NCI-H2196 (cell line): ENCODE data around the gene ADK.
"Not testable (repeated sequence)": the region's sequence is repeated elsewhere in the genome, so short reads cannot be mapped to it uniquely, and the experiment has no call there.

Source experiments
- DNase-seq: peaks from one replicate; lab custom pipeline; 2025; ENCODE audit not compliant: unreplicated experiment; lab: John Stamatoyannopoulos, UW

Gene ADK

GRCh38 chr10:74337330-74338016, 186.5 kb downstream of the ADK start:
- DNase-seq = no peak

GRCh38 chr10:74342991-74343390, 192.0 kb downstream of the ADK start:
- no peak for DNase-seq

- no peak for DNase-seq
Measured at GRCh38 chr10:74343804-74344203, 192.8 kb downstream of the ADK start.

DNA sequence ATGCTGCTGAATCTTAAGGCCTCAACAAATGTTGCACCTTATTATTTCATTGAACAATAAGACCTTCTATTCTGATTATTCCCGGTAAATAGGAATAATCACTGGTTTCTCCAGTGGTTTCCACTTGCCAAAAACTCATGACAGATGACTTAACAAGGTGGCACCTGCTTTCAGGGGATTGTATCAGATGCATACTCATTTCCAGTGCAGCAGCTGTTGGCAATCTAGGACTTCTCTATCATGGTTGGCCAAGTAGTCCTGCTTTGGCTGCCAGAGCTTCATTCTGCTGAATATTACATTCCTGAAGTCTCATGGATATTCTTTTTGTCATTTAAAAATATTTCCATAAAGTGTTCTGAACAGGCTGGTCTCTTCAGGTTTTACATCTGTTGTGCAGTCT, 193.3 kb downstream of the ADK start:
- no peak for DNase-seq

GRCh38 chr10:74347522-74347921, 196.5 kb downstream of the ADK start:
- no peak for DNase-seq

DNA sequence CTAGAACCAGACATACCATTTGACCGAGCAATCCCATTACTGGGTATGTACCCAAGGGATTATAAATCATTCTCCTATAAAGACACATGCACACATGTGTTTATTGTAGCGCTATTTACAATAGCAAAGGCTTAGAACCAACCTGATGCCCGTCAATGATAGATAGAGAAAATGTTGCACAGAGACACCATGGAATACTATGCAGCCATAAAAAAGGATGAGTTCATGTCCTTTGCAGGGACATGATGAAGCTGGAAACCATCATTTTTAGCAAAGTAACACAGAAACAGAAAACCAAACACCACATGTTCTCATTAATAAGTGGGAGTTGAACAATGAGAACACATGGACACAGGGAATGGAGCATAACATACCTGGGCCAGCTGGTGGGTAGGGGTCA, 202.0 kb downstream of the ADK start:
- DNase-seq = not testable (repeated sequence)

GRCh38 chr10:74361678-74362077, 210.7 kb downstream of the ADK start:
- no peak for DNase-seq

GRCh38 chr10:74363727-74364126, 212.7 kb downstream of the ADK start:
- DNase-seq = no peak

DNA sequence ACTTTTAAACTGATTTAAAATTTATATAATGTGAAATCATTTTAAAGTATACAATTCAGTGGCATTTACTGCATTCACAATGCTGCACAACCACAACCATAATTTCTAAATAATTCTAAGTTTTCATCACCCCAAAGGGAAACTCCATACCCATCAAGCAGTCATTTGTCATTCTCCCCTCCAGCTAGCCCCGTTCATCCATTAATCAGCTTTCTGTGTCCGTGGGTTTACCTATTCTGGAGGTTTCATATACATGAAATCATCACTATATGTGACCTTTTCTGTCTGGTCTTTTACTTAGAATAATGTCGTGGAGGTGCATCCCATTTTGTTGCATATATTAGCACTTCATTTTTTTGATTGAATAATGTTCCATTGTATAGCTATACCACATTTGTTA, 214.1 kb downstream of the ADK start:
- no peak for DNase-seq

- DNase-seq = no peak
Measured at GRCh38 chr10:74371696-74372095, 220.7 kb downstream of the ADK start.

DNA sequence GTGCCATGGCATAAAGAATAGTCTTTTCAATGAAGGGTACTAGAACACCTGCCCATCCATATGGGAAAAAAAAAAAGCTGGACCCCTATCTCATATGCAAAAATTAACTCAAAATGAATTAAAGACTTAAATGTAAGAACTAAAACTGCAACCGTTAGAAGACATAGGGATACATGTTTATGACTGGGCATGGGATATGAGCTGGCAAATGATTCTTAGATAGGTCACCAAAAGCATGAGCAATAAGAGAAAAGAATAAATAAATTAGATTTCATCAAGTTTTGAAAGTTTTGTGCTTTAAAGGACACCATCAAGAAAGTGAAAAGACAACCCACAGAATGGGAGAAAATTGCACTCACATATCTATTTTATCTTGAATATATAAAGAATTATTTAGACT, 222.0 kb downstream of the ADK start:
- no peak for DNase-seq

GRCh38 chr10:74377476-74377875, 226.5 kb downstream of the ADK start:
- no peak for DNase-seq

DNA sequence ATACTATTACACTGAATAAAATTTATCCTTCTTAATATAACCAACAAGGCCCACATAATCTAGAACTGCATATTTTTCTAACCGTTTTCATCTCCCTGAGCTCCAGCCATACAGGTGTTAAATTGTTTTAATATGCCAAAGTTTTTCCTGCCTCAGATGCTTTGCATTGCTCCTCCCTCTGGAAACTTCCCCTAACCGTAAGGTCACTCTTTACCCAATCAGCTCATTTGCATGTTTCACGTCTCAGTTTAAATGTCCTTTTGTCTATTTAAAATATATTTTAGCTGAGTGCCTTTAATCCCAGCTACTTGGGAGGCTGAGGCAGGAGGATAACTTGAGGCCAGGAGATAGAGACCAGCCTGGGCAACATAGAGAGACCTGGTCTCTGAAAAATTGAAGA, 228.5 kb downstream of the ADK start:
- no peak for DNase-seq

GRCh38 chr10:74380795-74381194, 229.8 kb downstream of the ADK start:
- DNase-seq = no peak

- DNase-seq = no peak
Measured at GRCh38 chr10:74381291-74381853, 230.4 kb downstream of the ADK start.

DNA sequence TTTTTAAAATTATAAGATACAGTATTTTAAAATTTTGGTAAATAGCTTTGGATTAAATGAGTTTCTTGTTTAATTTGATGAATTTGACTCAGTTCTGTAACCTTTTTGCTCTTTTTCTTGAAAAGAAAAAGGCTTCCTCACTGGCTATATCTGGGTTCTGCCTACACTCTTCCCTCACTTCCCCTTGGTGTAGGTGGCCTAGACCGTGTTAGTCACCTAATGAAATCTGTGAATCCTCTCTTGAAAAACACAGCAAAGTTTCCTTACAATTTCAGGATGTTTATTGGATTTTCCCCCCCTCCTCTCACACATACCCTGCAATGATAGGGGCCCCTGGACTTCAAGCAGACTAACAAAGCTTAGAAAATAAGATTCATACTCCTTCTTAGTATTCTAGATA, 231.6 kb downstream of the ADK start:
- DNase-seq = no peak

DNA sequence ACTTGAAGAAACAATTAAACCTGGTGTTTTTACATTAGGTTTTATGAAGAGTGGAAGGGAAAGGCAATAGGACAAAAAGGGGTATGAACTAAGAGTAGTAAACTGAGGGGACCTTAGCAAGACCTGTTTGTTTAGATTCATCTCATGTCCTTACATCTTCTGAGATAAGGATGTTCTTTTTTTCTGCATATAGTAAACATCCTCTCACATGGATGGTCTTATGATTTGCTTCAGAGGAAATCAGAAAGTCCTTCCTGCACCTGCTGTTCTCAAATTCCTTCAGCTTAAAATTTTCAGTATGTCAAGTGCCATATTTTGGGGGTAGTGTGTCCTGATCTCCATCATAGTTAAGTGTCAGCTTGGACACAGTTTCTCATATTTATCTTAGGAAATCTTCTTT, 232.6 kb downstream of the ADK start:
- DNase-seq = no peak

GRCh38 chr10:74384615-74385183, 233.7 kb downstream of the ADK start:
- DNase-seq = no peak

DNA sequence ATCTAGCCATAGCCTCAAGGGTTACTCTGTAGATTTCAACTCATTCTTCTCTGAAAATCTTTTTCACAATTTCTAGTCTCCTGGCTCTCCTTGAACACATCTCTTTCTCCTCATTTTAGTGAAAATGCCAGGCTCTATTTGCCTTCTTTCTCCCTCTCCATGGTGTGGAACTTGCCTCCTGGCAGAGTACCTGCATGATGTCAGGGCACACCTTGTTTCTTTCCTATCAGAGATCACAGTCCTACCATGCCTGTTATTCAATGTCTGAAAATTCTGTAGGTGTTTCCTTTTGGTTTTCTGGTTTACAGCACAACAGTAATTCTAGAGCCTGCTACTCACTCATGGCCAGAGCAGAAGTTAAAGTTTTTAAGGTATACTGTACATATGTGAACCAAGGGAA, 237.8 kb downstream of the ADK start:
- no peak for DNase-seq

- no peak for DNase-seq
Measured at GRCh38 chr10:74391786-74392185, 240.8 kb downstream of the ADK start.

DNA sequence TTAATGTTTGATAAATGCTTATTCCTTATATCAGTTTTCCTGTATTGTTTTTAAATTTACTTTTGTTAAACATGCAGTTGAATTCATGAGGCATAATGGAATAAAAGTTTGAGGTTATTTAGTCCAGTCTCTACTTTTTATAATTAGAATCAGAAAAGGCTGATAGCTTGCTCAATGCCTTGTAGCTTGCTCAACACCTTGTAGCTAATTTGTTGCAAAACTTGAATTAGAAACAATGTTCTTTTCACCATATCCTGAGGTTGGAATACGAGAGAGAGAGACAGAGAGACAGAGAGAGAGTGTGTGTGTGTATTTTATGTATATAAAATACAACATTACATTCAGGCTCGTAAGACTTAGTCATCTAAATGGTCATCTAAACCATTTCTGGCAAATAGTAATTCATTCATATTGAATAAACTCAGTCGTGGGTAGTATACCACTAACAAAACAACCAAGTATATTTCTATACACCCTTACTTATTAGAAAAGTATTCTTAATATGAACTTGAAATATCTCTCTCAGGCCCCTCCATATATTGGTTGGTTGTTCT, 243.5 kb downstream of the ADK start:
- DNase-seq = no peak

DNA sequence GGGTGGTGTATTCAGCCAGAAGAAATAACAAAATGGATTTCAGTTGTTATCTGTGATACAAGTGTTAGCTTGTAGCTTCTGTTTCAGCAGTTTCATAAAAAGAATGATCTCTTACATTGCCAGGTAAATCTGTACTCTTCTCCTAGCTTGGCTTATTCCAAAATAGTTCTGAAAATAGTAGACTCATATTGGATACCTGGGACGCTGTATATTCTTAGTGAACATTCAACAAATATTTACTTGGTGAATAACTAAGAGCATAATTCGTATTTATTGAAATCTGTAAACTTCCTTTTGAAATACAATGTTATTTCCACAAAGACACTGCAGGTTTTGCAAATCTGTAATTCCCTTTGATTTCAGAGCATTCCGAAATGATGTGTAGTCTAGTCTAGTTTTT, 249.2 kb downstream of the ADK start:
- no peak for DNase-seq

DNA sequence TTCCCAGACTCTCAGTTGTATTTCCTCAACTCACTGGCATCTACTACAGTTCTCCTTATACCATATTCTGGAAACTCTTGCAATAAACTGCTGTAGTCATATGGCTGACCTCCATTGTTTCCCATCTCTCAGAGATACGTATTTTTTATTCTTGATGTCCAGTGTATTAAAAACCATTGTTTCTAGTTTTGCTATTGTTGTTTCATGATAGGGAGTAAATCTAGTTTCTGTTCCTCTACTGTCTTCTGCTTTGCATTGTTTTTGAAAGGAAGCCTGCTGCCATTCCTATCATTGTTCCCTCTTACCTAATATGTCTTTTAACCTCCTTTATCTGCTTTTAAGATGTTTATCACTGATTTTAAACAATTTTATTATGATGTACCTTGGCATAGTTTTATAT, 255.0 kb downstream of the ADK start:
- no peak for DNase-seq
